Common myeloid progenitor, CD34-positive (primary cell): ENCODE data around the gene AGA.

ENCODE experiments used
- CTCF ChIA-PET: fragments of 350-600 bp; sonication (Branson Sonifier 250); formaldehyde crosslinking; loops from one replicate; lab custom pipeline; 2021; ENCODE audit warnings: antibody characterized with exemption; lab: Charles Lee
- POLR2A ChIA-PET: fragments of 350-600 bp; sonication (Branson Sonifier 250); formaldehyde crosslinking; loops from one replicate; lab custom pipeline; 2021; ENCODE audit warnings: antibody characterized with exemption; lab: Charles Lee
- DNase-seq, 3 donors: peaks; one replicate each; pipeline versions ENCODE4 v3.0.0 to v3.0.0-alpha.2; 2013
- H3K27ac ChIP-seq, 2 experiments: 1 replicate in 1 of 2; 2 replicates in 1 of 2; pipeline ENCODE4 v1.7.0; 2013; ENCODE audit warnings: inconsistent platforms in 2 of 2, low read length in 2 of 2, mild to moderate bottlenecking in 2 of 2, low read depth in 1 of 2, moderate library complexity in 1 of 2; ENCODE audit not compliant: severe bottlenecking in 2 of 2, insufficient read depth in 1 of 2, poor library complexity in 1 of 2
- H3K27me3 ChIP-seq, 5 experiments: replicated peaks in 2 of 5; 1 replicate in 3 of 5; 2 replicates in 2 of 5; pipeline versions ENCODE4 v1.6.1 to v1.7.0; 2013; ENCODE audit warnings: low read length in 4 of 5, mild to moderate bottlenecking in 2 of 5, moderate library complexity in 2 of 5, inconsistent platforms in 1 of 5; ENCODE audit not compliant: insufficient read depth in 5 of 5, control insufficient read depth in 4 of 5
- H3K36me3 ChIP-seq, 4 experiments: 1 replicate in 2 of 4; 2 replicates in 2 of 4; pipeline versions ENCODE4 v1.6.1 to v1.7.0; 2013; ENCODE audit warnings: low read length in 3 of 4, control low read depth in 1 of 4, mild to moderate bottlenecking in 1 of 4; ENCODE audit not compliant: control insufficient read depth in 4 of 4, insufficient read depth in 4 of 4
- H3K4me1 ChIP-seq, 4 experiments: 1 replicate in 3 of 4; 2 replicates in 1 of 4; pipeline versions ENCODE4 v1.6.1 to v1.7.1; 2013; ENCODE audit warnings: low read length in 3 of 4, mild to moderate bottlenecking in 3 of 4, control low read depth in 1 of 4, inconsistent platforms in 1 of 4, moderate library complexity in 1 of 4; ENCODE audit not compliant: control insufficient read depth in 4 of 4, insufficient read depth in 4 of 4; ENCODE audit errors: control extremely low read depth in 1 of 4
- H3K4me3 ChIP-seq, 7 experiments: 1 replicate in 4 of 7; 2 replicates in 3 of 7; pipeline versions ENCODE4 v1.5.1 to v1.7.0; 2013; ENCODE audit warnings: mild to moderate bottlenecking in 7 of 7, low read length in 6 of 7, moderate library complexity in 6 of 7, inconsistent platforms in 2 of 7, low read depth in 2 of 7, control low read depth in 1 of 7; ENCODE audit not compliant: insufficient read depth in 4 of 7, control insufficient read depth in 1 of 7; ENCODE audit errors: extremely low read depth in 1 of 7
- H3K9me3 ChIP-seq, 5 experiments: 1 replicate in 4 of 5; 2 replicates in 1 of 5; pipeline versions ENCODE4 v1.6.1 to v1.7.1; 2013; ENCODE audit warnings: low read length in 4 of 5, mild to moderate bottlenecking in 2 of 5, inconsistent platforms in 1 of 5, low read depth in 1 of 5, moderate library complexity in 1 of 5; ENCODE audit not compliant: control insufficient read depth in 4 of 5, insufficient read depth in 2 of 5; ENCODE audit errors: control extremely low read depth in 1 of 5
- WGBS: methylation state at CpG from one replicate; pipeline ENCODE4 v1.1.5; 2013; ENCODE audit not compliant: insufficient coverage; 5-methylcytosine and 5-hydroxymethylcytosine counted together

AGA gene

GRCh38 chr4:177483760-177484159, 41.5 kb upstream of the AGA start:
- DNase-seq, result no peak
- 97% methylated on average over 3 of the region's 3 CpGs for WGBS
- Histone ChIP-seq H3K27me3 (no peaks in the 10 kb centered on the region), H3K27ac (no peak overlapping the region), H3K36me3 (no peaks in the 10 kb centered on the region), H3K9me3 (no peaks in the 10 kb centered on the region), H3K4me1 (no peaks in the 10 kb centered on the region), H3K4me3 (no peak overlapping the region)
- ChIA-PET POLR2A (no interaction called here), CTCF (interaction anchor here (1.2 kb wide), 1 partner anchor 9 kb away, joined by 3 read pairs; no protein-coding TSS in a partner anchor)

DNA sequence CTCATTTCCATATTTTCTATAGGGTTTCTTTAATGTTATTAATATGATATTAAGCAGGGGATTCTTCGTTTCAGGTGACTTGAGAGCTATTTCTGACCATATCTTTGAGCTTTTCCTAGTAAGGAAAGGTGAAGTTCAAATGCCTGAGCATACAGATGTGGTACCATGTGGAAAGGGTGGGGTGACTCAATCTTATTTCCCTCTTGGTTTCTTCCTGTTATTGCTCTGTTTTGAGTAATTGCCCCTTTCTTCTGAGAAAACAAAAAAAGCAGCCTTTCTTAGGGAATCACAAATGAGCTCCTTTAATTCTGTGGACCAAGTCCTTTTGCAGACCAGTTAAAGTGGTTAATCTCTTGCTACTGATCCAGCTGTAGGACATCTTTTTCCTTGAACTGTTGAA, 41.0 kb upstream of the AGA start:
- no peak for DNase-seq
- Histone ChIP-seq H3K9me3 (no peaks in the 10 kb centered on the region), H3K4me1 (no peaks in the 10 kb centered on the region), H3K27me3 (no peaks in the 10 kb centered on the region), H3K27ac (no peak overlapping the region), H3K36me3 (no peaks in the 10 kb centered on the region), H3K4me3 (no peak overlapping the region)
- no CpG with 5 or more reads among the region's 1 CpG for WGBS
- POLR2A ChIA-PET, result no interaction called here
- CTCF ChIA-PET, result interaction anchor here (1.2 kb wide), 1 partner anchor 9 kb away, joined by 3 read pairs; no protein-coding TSS in a partner anchor

- ChIA-PET CTCF (no interaction called here), POLR2A (no interaction called here)
- H3K27me3 ChIP-seq, result no peaks in the 10 kb centered on the region
- H3K27ac ChIP-seq, result no peak overlapping the region
- H3K4me1 ChIP-seq, result no peaks in the 10 kb centered on the region
- DNase-seq, result no peak
- no peaks in the 10 kb centered on the region for H3K9me3 ChIP-seq
- no peaks in the 10 kb centered on the region for H3K36me3 ChIP-seq
- no peak overlapping the region for H3K4me3 ChIP-seq
These were observed 40.1 kb upstream of the AGA start for GRCh38 chr4:177482367-177482766.

- Histone ChIP-seq H3K4me1 (no peaks in the 10 kb centered on the region), H3K9me3 (no peaks in the 10 kb centered on the region), H3K4me3 (no peak overlapping the region), H3K27me3 (no peaks in the 10 kb centered on the region), H3K27ac (no peak overlapping the region), H3K36me3 (no peaks in the 10 kb centered on the region)
- DNase-seq, result no peak
- ChIA-PET CTCF (no interaction called here), POLR2A (no interaction called here)
- WGBS, result no CpG with 5 or more reads among the region's 2 CpGs
These were observed 38.6 kb upstream of the AGA start for GRCh38 chr4:177480795-177481194.

DNA sequence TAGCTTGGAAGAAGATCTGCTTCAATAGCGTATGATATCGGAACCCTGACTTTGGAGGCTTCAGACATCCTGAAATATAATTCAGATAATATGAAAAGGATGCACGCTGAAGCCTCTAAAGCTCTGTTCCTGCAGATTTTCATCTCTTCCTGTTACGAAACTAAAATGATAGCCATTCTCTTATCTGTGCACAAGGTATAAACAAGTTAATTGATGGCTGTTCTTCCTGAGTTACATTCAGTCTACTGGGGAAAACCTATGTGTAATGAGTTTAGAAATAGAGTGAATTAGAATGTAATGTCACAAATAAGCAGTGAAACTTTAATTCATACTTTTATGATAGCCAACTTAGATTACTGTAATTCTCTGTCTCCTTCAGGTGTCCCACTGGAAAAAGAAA, 36.8 kb upstream of the AGA start:
- no peaks in the 10 kb centered on the region for H3K4me1 ChIP-seq
- CTCF ChIA-PET, result no interaction called here
- H3K36me3 ChIP-seq, result no peaks in the 10 kb centered on the region
- POLR2A ChIA-PET, result no interaction called here
- no peak overlapping the region for H3K27ac ChIP-seq
- WGBS, result no CpG with 5 or more reads among the region's 4 CpGs
- H3K9me3 ChIP-seq, result no peaks in the 10 kb centered on the region
- no peak overlapping the region for H3K4me3 ChIP-seq
- H3K27me3 ChIP-seq, result no peaks in the 10 kb centered on the region
- no peak for DNase-seq

DNA sequence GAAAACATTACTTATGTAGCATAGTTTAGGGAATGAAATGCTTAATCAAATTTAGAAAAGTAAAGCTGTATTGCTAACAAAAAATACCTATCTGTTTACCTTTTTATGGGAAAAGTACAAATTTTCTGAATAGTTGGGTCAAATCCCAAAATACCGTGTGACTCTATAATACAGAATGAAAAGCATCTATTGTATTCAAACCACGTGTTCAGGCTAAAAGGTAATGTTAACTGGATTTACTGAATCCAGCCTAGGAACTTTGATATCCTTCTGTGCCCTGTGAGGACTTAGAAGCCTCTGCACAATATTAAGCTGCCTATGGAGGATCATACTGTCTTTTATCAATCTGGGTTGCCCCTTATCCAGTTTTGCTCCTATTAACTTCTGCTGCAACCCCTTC, 36.3 kb upstream of the AGA start:
- CTCF ChIA-PET, result no interaction called here
- DNase-seq, result no peak
- H3K27ac ChIP-seq, result no peak overlapping the region
- POLR2A ChIA-PET, result no interaction called here
- H3K9me3 ChIP-seq, result no peaks in the 10 kb centered on the region
- H3K4me3 ChIP-seq, result no peak overlapping the region
- no peaks in the 10 kb centered on the region for H3K36me3 ChIP-seq
- no peaks in the 10 kb centered on the region for H3K4me1 ChIP-seq
- WGBS, result 100% methylated on average over 2 of the region's 2 CpGs
- H3K27me3 ChIP-seq, result no peaks in the 10 kb centered on the region

GRCh38 chr4:177473991-177474390, 31.8 kb upstream of the AGA start:
- Histone ChIP-seq H3K9me3 (no peaks in the 10 kb centered on the region), H3K27ac (no peak overlapping the region), H3K27me3 (no peaks in the 10 kb centered on the region), H3K36me3 (no peaks in the 10 kb centered on the region), H3K4me1 (no peaks in the 10 kb centered on the region), H3K4me3 (no peak overlapping the region)
- WGBS, result 100% methylated on average over 1 of the region's 1 CpG
- no peak for DNase-seq
- POLR2A ChIA-PET, result no interaction called here
- CTCF ChIA-PET, result interaction anchor here (1.4 kb wide), 1 partner anchor 8 kb away, joined by 4 read pairs; no protein-coding TSS in a partner anchor
